Activated naive CD4-positive, alpha-beta T cell treated with anti-CD3 and anti-CD28 coated beads, Interleukin-2, amount 50 U/mL, for 16 hours (primary cell): ENCODE results near the gene VDR.

Experiments
- DNase-seq: peaks from one replicate; pipeline ENCODE4 v3.0.0-alpha.2; 2020

VDR gene

GRCh38 chr12:47891356-47891755 lies 13.4 kb downstream of the VDR start:
- DNase-seq: no peak

- no peak for DNase-seq
These were observed 15.8 kb downstream of the VDR start for GRCh38 chr12:47889040-47889439.

GRCh38 chr12:47888153-47888819 lies 16.5 kb downstream of the VDR start:
- DNase-seq: no peak

GRCh38 chr12:47887529-47887928 lies 17.3 kb downstream of the VDR start:
- no peak for DNase-seq

GRCh38 chr12:47886510-47887240 lies 18.1 kb downstream of the VDR start:
- no peak for DNase-seq

- DNase-seq: no peak
These were observed 19.2 kb downstream of the VDR start for GRCh38 chr12:47885566-47885965.

GRCh38 chr12:47885012-47885501 lies 19.7 kb downstream of the VDR start:
- DNase-seq: peak; percentile 78

GRCh38 chr12:47884501-47884900 lies 20.3 kb downstream of the VDR start:
- DNase-seq: no peak

GRCh38 chr12:47883663-47884195 lies 21.1 kb downstream of the VDR start:
- DNase-seq: no peak

- DNase-seq: peak; percentile 50
These were observed 21.8 kb downstream of the VDR start for GRCh38 chr12:47882781-47883546.

- DNase-seq: no peak
These were observed 22.9 kb downstream of the VDR start for GRCh38 chr12:47881826-47882427.

GRCh38 chr12:47881051-47881450 lies 23.7 kb downstream of the VDR start:
- no peak for DNase-seq

- DNase-seq: no peak
These were observed 25.8 kb downstream of the VDR start for GRCh38 chr12:47878918-47879481.

GRCh38 chr12:47878293-47878917 lies 26.4 kb downstream of the VDR start:
- DNase-seq: no peak

- no peak for DNase-seq
These were observed 27.7 kb downstream of the VDR start for GRCh38 chr12:47877081-47877480.

- DNase-seq: no peak
These were observed 28.3 kb downstream of the VDR start for GRCh38 chr12:47876440-47876960.

- DNase-seq: no peak
These were observed 28.9 kb downstream of the VDR start for GRCh38 chr12:47875746-47876439.

GRCh38 chr12:47874316-47874715 lies 30.5 kb downstream of the VDR start:
- no peak for DNase-seq

- DNase-seq: no peak
These were observed 34.5 kb downstream of the VDR start for GRCh38 chr12:47870175-47870781.

- DNase-seq: no peak
These were observed 36.2 kb downstream of the VDR start for GRCh38 chr12:47868552-47869031.

- DNase-seq: no peak
These were observed 36.8 kb downstream of the VDR start for GRCh38 chr12:47868041-47868440.
